K562 (cell line): ENCODE results near the gene ABCG5. TPM values are rescaled to one million over a fixed set of nuclear protein-coding genes. Genes with fewer than 3 reads are reported as not detected.
A peak's percentile ranks its signal among the peaks of the same experiment; 100 is the strongest.

Experiments used
- CEBPZ ChIP-seq: fragments of 150-350 bp; IDR thresholded peaks from 2 replicates; pipeline ENCODE4 v1.6.1; 2014; ENCODE audit warnings: low read depth, mild to moderate bottlenecking, low read length, borderline replicate concordance
- CHD2 ChIP-seq: IDR thresholded peaks from 2 replicates; pipeline ENCODE4 v1.6.1; 2011; ENCODE audit warnings: low read depth, low read length
- CREB1 ChIP-seq, 2 experiments: sonication (generic) in 1 of 2; formaldehyde crosslinking in 1 of 2; IDR thresholded peaks; 2 replicates each; pipeline versions ENCODE4 v1.6.1 to v1.8.0; 2012 to 2022; ENCODE audit warnings: inconsistent platforms in 1 of 2, mild to moderate bottlenecking in 1 of 2, missing genetic modification reagents in 1 of 2, moderate library complexity in 1 of 2
- E2F1 ChIP-seq: sonication (generic); formaldehyde crosslinking; IDR thresholded peaks from 2 replicates; pipeline ENCODE4 v1.8.1; 2023; ENCODE audit warnings: mild to moderate bottlenecking, missing genetic modification reagents, moderate library complexity
- GABPB2 ChIP-seq: fragments of 250-450 bp; sonication (Bioruptor Pico); conservative IDR thresholded peaks from 2 replicates; pipeline ENCODE4 v1.5.1; 2021; ENCODE audit warnings: mild to moderate bottlenecking
- HNRNPUL1 ChIP-seq: fragments of 200-400 bp; formaldehyde crosslinking; IDR thresholded peaks from 2 replicates; pipeline ENCODE4 v1.6.1; 2017; ENCODE audit warnings: low read length
- ILF3 ChIP-seq: fragments of 450-650 bp; IDR thresholded peaks from 2 replicates; pipeline ENCODE4 v1.6.1; 2018; ENCODE audit warnings: antibody characterized with exemption, mild to moderate bottlenecking, moderate library complexity, borderline replicate concordance
- KLF16 ChIP-seq: IDR thresholded peaks from 2 replicates; pipeline ENCODE4 v1.6.1; 2016; ENCODE audit warnings: antibody characterized with exemption
- MCM7 ChIP-seq, 2 experiments: fragments of 450-650 bp; IDR thresholded peaks; 2 replicates each; pipeline ENCODE4 v1.6.1; 2016 to 2018
- MECOM ChIP-seq: fragments of 250-450 bp; sonication (Bioruptor Pico); IDR thresholded peaks from 2 replicates; pipeline ENCODE4 v1.8.0; 2022; ENCODE audit warnings: inconsistent platforms
- NFATC3 ChIP-seq: fragments of 450-650 bp; IDR thresholded peaks from 2 replicates; pipeline ENCODE4 v1.6.1; 2017; ENCODE audit warnings: mild to moderate bottlenecking
- NFIX ChIP-seq: fragments of 250-450 bp; sonication (Bioruptor Pico); IDR thresholded peaks from 2 replicates; pipeline ENCODE4 v1.4.0; 2020; ENCODE audit warnings: low read depth, mild to moderate bottlenecking, moderate library complexity
- PHF21A ChIP-seq: fragments of 450-650 bp; IDR thresholded peaks from 2 replicates; pipeline ENCODE4 v1.6.1; 2017; ENCODE audit warnings: low read depth, borderline replicate concordance
- POLR2B ChIP-seq: fragments of 450-650 bp; IDR thresholded peaks from 2 replicates; pipeline ENCODE4 v1.6.1; 2018; ENCODE audit warnings: low read depth; ENCODE audit not compliant: partially characterized antibody
- PRMT5 ChIP-seq: sonication (generic); formaldehyde crosslinking; IDR thresholded peaks from 2 replicates; pipeline ENCODE4 v1.5.0; 2020; ENCODE audit warnings: missing genetic modification reagents
- RBM39 ChIP-seq: fragments of 200-400 bp; formaldehyde crosslinking; optimal IDR thresholded peaks from 2 replicates; pipeline ENCODE3; 2018; ENCODE audit warnings: low read depth, low read length
- SMARCA5 ChIP-seq: fragments of 450-650 bp; IDR thresholded peaks from 2 replicates; pipeline ENCODE4 v1.6.1; 2016
- TOE1 ChIP-seq, 2 experiments: fragments of 450-650 bp in 1 of 2; sonication (generic) in 1 of 2; formaldehyde crosslinking in 1 of 2; IDR thresholded peaks; 2 replicates each; pipeline versions ENCODE4 v1.7.1 to v1.8.0; 2016 to 2022; ENCODE audit warnings: borderline replicate concordance in 2 of 2, mild to moderate bottlenecking in 2 of 2, antibody characterized with exemption in 1 of 2, inconsistent platforms in 1 of 2, low read depth in 1 of 2, missing genetic modification reagents in 1 of 2, moderate library complexity in 1 of 2
- ZBTB1 ChIP-seq: sonication (generic); formaldehyde crosslinking; IDR thresholded peaks from 2 replicates; pipeline ENCODE4 v1.8.1; 2023; ENCODE audit warnings: missing genetic modification reagents, low read depth, mild to moderate bottlenecking, borderline replicate concordance
- ZBTB8A ChIP-seq: fragments of 450-650 bp; IDR thresholded peaks from 2 replicates; pipeline ENCODE4 v1.6.1; 2018; ENCODE audit warnings: mild to moderate bottlenecking, moderate library complexity; ENCODE audit not compliant: partially characterized antibody
- ZNF224 ChIP-seq: sonication (generic); formaldehyde crosslinking; IDR thresholded peaks from 2 replicates; pipeline ENCODE4 v1.8.0; 2022; ENCODE audit warnings: mild to moderate bottlenecking, missing genetic modification reagents
- ZNF408 ChIP-seq: fragments of 250-450 bp; sonication (Bioruptor Pico); IDR thresholded peaks from 2 replicates; pipeline ENCODE4 v1.4.0; 2020; ENCODE audit warnings: low read depth, mild to moderate bottlenecking, moderate library complexity
- ZNF740 ChIP-seq, 3 experiments: fragments of 200-800 bp in 1 of 3; sonication (Bioruptor generic) in 1 of 3; sonication (generic) in 1 of 3; formaldehyde crosslinking in 1 of 3; IDR thresholded peaks; 2 replicates each; pipeline versions ENCODE4 v1.6.1 to v1.8.0; 2016 to 2022; ENCODE audit warnings: mild to moderate bottlenecking in 2 of 3, missing compliant biosample characterization in 2 of 3, missing genetic modification characterization in 2 of 3, missing genetic modification reagents in 1 of 3
- polyA plus RNA-seq, 8 experiments: library from polyadenylated mRNA; depleted of rRNA in 4 of 8; stranded (reverse) in 5 of 8; unstranded in 3 of 8; fragments of >200 nt; fragmentation: Nextera tagmentation in 2 of 8; fragmentation: Illumina TruSeq in 1 of 8; extraction: Ambion mirVana in 2 of 8; extraction: Trizol in 1 of 8; gene quantifications; 2 replicates each; pipeline versions ENCODE4 v1.2.1 to v1.2.3, GENCODE V29; 2011 to 2014; ENCODE audit warnings: inconsistent platforms in 1 of 8, missing spikeins in 1 of 8
- total RNA-seq, 7 experiments: library from RNA; depleted of rRNA in 6 of 7; stranded (reverse); fragments of >200 nt in 6 of 7; fragmentation: Illumina TruSeq in 2 of 7; extraction: Trizol in 2 of 7; gene quantifications; 2 replicates each; pipeline versions ENCODE4 v1.2.1 to v1.2.3, GENCODE V29; 2011 to 2021; ENCODE audit warnings: low replicate concordance in 1 of 7

ABCG5 gene
- total and polyA plus RNA-seq, 9 of the 15 experiments (the other 6 are each of a cell fraction or from before 2014, with no cell fraction given): 0.01 TPM; not detected in 7

- TF ChIP-seq CREB1 (IDR thresholded peaks at IDR 0.05): peak; percentile 97
- TF ChIP-seq CREB1 (CRISPR knock-in tag; IDR thresholded peaks at IDR 0.05): peak; percentile 97
- TF ChIP-seq ZNF224 (CRISPR knock-in tag): no peak
- TF ChIP-seq ZNF740 (CRISPR knock-in tag; IDR thresholded peaks at IDR 0.05): no peak
- TF ChIP-seq ZNF740 (tag; IDR thresholded peaks at IDR 0.05): no peak
- TF ChIP-seq ZNF408 (CRISPR knock-in tag): no peak
- TF ChIP-seq CHD2: no peak
- TF ChIP-seq SMARCA5: no peak
- TF ChIP-seq ZBTB8A: no peak
- TF ChIP-seq POLR2B: peak; percentile 37
- TF ChIP-seq HNRNPUL1: no peak
- TF ChIP-seq CEBPZ: no peak
- no peak for TF ChIP-seq MCM7 (IDR thresholded peaks at IDR 0.05)
- peak; percentile 42; the same call in 1 of the 2 replicates for TF ChIP-seq E2F1 (CRISPR knock-in tag)
- TF ChIP-seq GABPB2 (CRISPR knock-in tag): no peak
- no peak for TF ChIP-seq NFIX (CRISPR knock-in tag)
- TF ChIP-seq ZBTB1 (CRISPR knock-in tag): no peak
- TF ChIP-seq TOE1 (IDR thresholded peaks at IDR 0.05; ENCODE audit: borderline replicate concordance): no peak
- no peak for TF ChIP-seq TOE1 (CRISPR knock-in tag; IDR thresholded peaks at IDR 0.05; ENCODE audit: borderline replicate concordance, low read depth)
- TF ChIP-seq NFATC3: no peak
- no peak for TF ChIP-seq PHF21A
- TF ChIP-seq MECOM: no peak
- TF ChIP-seq PRMT5 (CRISPR knock-in tag): no peak
- no peak for TF ChIP-seq RBM39
- TF ChIP-seq ILF3: no peak
- no peak for TF ChIP-seq KLF16
Observed at GRCh38 chr2:43773876-43774613, 64.6 kb downstream of the ABCG5 start, which contains the start of gene DYNC2LI1 (continued).
